Lung (tissue), 12 donors: ENCODE data around the gene GGA3. TPM values are rescaled to one million over a fixed set of nuclear protein-coding genes. Genes with fewer than 3 reads are reported as not detected.
"Not testable (repeated sequence)": the region's sequence is repeated elsewhere in the genome, so short reads cannot be mapped to it uniquely, and the experiment has no call there.

ENCODE experiments used
- ATAC-seq: fragments of 200-7000 bp; cut with Tn5 transposase; one replicate; pipeline ENCODE4 v1.9.1; 2020; ENCODE audit warnings: moderate number of reproducible peaks; ENCODE audit not compliant: insufficient read depth, low FRiP score
- DNase-seq, 3 donors: peaks; one replicate each; pipeline ENCODE4 v3.0.0-alpha.2; 2013 to 2017
- H3K27ac ChIP-seq, 2 donors: one replicate each; pipeline ENCODE4 v1.5.1; 2013; ENCODE audit warnings: mild to moderate bottlenecking in 2 of 2, moderate library complexity in 2 of 2, control low read depth in 1 of 2, inconsistent platforms in 1 of 2, low read depth in 1 of 2, low read length in 1 of 2
- H3K27me3 ChIP-seq, 3 donors: one replicate each; pipeline ENCODE4 v1.5.1; 2013; ENCODE audit warnings: low read length in 2 of 3; ENCODE audit not compliant: control insufficient read depth in 3 of 3, insufficient read depth in 3 of 3
- H3K36me3 ChIP-seq, 4 donors: one replicate each; pipeline ENCODE4 v1.5.1; 2013; ENCODE audit warnings: low read length in 4 of 4, mild to moderate bottlenecking in 1 of 4, moderate library complexity in 1 of 4; ENCODE audit not compliant: control insufficient read depth in 4 of 4, insufficient read depth in 4 of 4
- H3K4me1 ChIP-seq, 5 donors: one replicate each; pipeline ENCODE4 v1.5.1; 2013; ENCODE audit warnings: low read length in 5 of 5, mild to moderate bottlenecking in 2 of 5, moderate library complexity in 1 of 5; ENCODE audit not compliant: control insufficient read depth in 5 of 5, insufficient read depth in 5 of 5
- H3K4me3 ChIP-seq: one replicate; pipeline ENCODE4 v1.5.1; 2013; ENCODE audit warnings: mild to moderate bottlenecking, control low read depth, moderate library complexity
- H3K9ac ChIP-seq, 2 donors: one replicate each; pipeline ENCODE4 v1.5.1; 2013; ENCODE audit warnings: low read length in 2 of 2, control low read depth in 1 of 2; ENCODE audit not compliant: insufficient read depth in 1 of 2
- H3K9me3 ChIP-seq, 4 donors: one replicate each; pipeline ENCODE4 v1.5.1; 2013; ENCODE audit warnings: low read length in 3 of 4, mild to moderate bottlenecking in 1 of 4, moderate library complexity in 1 of 4; ENCODE audit not compliant: control insufficient read depth in 4 of 4, insufficient read depth in 3 of 4
- CTCF ChIP-seq: IDR thresholded peaks from 2 replicates; pipeline ENCODE4 v1.5.1; 2012; ENCODE audit warnings: mild to moderate bottlenecking; ENCODE audit errors: control extremely low read depth, extremely low read depth
- WGBS, 2 donors: extraction: QIAGEN DNeasy Blood & Tissue Kit; methylation state at CpG; one replicate each; pipeline ENCODE4 v1.1.7; 2013; 5-methylcytosine and 5-hydroxymethylcytosine counted together
- polyA plus RNA-seq, 2 donors: library from polyadenylated mRNA; stranded (reverse); fragments of 200-250 nt; gene quantifications; one replicate each; pipeline ENCODE4 v1.2.1, GENCODE V29; 2013
- total RNA-seq, 2 donors: library from RNA; depleted of rRNA in 1 of 2; stranded (reverse); fragments of >200 nt in 1 of 2; gene quantifications; one replicate each; pipeline ENCODE4 v1.2.1, GENCODE V29; 2014 to 2021
- donor health status: control.
- donor health status: control.
- donor health status: Bipolar disorder and iron deficiency.
- donor health status: healthy.
- donor health status: DM: yes; HTN: yes; CAD: no.

The GGA3 gene
- total and polyA plus RNA-seq, 4 donors, result 22.8 to 42.4 (median 31.1) TPM

GRCh38 chr17:75300280-75300679 is 38.9 kb upstream of the GGA3 start:
- WGBS, 2 donors, result 72% methylated on average over 7 of the region's 7 CpGs
- Histone ChIP-seq H3K27me3 (no peaks in the 10 kb centered on the region), H3K9ac (no peak overlapping the region), H3K36me3 (no peaks in the 10 kb centered on the region), H3K4me3 (no peak overlapping the region), H3K27ac (no peak overlapping the region), H3K4me1 (no peaks in the 10 kb centered on the region), H3K9me3 (no peaks in the 10 kb centered on the region)
- ATAC-seq, result no peak
- no peak for DNase-seq
- no peak for TF ChIP-seq CTCF

GRCh38 chr17:75295201-75296158 is 34.1 kb upstream of the GGA3 start:
- H3K27me3 ChIP-seq, result no peaks in the 10 kb centered on the region
- H3K4me1 ChIP-seq, result no peaks in the 10 kb centered on the region
- H3K9me3 ChIP-seq, result no peaks in the 10 kb centered on the region
- H3K36me3 ChIP-seq, result no peaks in the 10 kb centered on the region
- no peak for DNase-seq
- peak overlapping the region in 1 of 2 donors; percentile 61 for H3K27ac ChIP-seq
- no peak overlapping the region for H3K4me3 ChIP-seq
- peak; percentile 38 for ATAC-seq
- H3K9ac ChIP-seq, result no peak overlapping the region
- WGBS, 2 donors, result 39 to 64% methylated on average over 8 of the region's 8 CpGs
- TF ChIP-seq CTCF, result no peak

- not testable (repeated sequence) for DNase-seq, H3K4me3 ChIP-seq, H3K4me1 ChIP-seq, H3K9me3 ChIP-seq, H3K36me3 ChIP-seq, H3K27me3 ChIP-seq, ATAC-seq, H3K9ac ChIP-seq
- 50 to 58% methylated on average over 16 of the region's 16 CpGs for WGBS, 2 donors
- H3K27ac ChIP-seq, result peak overlapping the region in 1 of 2 donors; percentile 14
Measured at GRCh38 chr17:75292810-75293448, 31.5 kb upstream of the GGA3 start.

DNA sequence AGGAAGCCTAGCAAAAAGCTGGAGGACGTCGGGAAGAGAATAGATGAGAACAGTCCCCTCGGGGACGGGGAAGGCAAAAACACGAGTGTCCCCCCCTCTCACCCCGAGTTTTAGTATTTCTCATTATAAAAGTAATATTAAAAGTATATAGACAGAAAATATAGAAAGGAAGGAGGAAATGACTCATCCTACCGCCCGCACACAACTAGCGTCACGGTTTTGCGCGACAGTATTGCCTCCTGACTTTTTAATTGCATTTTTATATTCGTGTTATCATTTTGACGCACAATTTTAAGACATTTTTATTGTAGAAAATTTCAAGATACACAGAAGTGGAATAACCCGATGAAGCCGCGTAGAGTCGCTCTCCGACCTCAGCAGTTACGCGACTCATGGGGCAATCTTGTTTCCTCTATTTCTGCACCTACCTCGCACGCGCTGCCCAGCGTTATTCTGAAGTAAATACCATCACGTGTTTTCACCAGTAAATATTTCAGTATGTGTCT is 28.5 kb upstream of the GGA3 start:
- Histone ChIP-seq H3K9me3 (no peaks in the 10 kb centered on the region), H3K36me3 (peaks cover 0 to 7% (median 2%) of the 10 kb centered on the region in 4 donors), H3K4me1 (peaks cover 0 to 8% (median 0%) of the 10 kb centered on the region in 5 donors), H3K9ac (peak overlapping the region in 1 of 2 donors; percentile 85), H3K4me3 (peak overlapping the region; percentile 16), H3K27me3 (no peaks in the 10 kb centered on the region), H3K27ac (peak overlapping the region; percentile 91 to 93)
- DNase-seq (peak in 2 of 3 donors; percentile 63 to 74), ATAC-seq (no peak)
- no peak for TF ChIP-seq CTCF
- 2% methylated on average over 26 of the region's 26 CpGs for WGBS, 2 donors
